Stimulated activated CD8-positive, alpha-beta memory T cell treated with anti-CD3 and anti-CD28 coated beads, Interleukin-4, amount 100 ng/mL, for 24 hours (primary cell): ENCODE data around the gene MVB12B.

Source experiments
- DNase-seq: peaks from one replicate; pipeline ENCODE4 v3.0.0-alpha.2; 2020; ENCODE audit warnings: low read depth

MVB12B gene

DNA sequence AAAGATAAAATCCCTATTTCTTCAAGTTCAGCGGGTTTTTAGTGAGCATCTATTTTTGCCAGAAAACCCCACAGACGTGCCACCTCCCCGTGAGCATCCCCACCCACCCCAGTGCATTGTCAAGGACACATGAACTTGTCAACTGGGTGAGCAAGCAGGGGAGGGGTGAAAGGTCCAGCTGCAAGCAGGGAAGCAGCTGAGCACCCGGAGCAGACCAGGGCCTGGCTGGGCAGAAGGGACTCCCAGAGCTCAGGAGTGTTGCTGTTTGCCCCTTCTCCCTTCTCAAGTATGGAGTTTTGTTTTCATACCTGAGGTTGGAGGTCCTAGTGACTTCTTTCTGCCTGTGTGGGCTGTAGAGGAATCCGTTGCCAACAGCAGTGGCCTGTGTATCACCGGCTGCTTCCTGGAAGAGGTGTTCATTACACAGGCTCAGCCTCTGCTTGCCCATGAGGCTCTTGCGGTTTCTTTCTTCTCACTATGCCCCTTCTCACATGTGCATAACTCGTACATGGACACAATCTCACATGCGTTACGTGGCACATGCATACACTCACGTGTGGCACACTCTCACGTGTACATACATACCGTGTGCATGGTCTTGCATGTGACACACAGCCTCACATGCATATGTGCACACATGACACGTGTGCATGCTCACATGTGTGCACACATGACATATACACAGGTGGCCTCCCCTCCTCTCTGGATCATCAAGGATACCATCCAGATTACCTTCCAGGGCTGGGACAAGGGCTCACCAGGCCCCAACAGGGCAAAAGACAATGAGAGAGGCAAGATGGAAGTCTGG lies 126.7 kb downstream of the MVB12B start:
- DNase-seq, result no peak

DNA sequence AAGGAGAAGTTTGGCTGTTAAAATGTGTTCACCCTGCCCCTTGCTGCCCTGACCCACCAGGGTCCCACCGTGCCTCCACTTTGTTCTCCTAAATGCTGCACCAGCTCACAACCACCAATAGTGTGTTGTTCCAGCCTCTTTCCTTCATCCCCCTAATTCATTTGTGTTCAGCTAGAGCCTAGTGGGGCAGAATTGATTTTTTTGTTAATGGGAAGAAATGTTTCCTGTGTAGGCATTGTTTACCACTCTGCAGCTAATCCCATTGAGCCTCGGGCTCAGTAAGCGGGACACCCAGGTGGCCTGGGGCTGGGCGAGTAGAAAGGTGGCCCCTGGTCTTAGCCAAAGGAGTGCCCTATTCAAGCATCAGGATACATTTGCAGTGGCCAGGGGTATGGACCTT lies 127.6 kb downstream of the MVB12B start:
- no peak for DNase-seq

GRCh38 chr9:126454795-126455194 lies 128.2 kb downstream of the MVB12B start:
- no peak for DNase-seq

- DNase-seq, result no peak
Measured at GRCh38 chr9:126456441-126457174, 130.0 kb downstream of the MVB12B start.

DNA sequence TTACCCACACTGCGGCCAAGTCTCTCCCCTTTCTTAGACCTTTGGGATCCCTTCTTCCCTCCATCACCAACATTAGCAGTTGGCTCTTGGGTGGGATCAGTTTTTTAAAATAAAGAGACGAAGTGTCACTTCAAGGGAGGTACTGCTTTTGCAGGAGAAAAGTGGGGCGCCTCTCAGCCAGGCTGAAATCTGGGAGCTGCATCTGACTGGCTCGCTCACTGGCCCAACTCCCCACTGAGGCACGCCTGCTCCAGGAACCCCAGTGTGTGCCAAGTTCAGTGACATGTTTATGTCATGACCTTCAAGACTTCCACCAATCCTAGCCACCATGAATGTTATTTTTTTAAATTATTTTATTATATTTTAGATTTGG lies 130.5 kb downstream of the MVB12B start:
- DNase-seq, result no peak

DNA sequence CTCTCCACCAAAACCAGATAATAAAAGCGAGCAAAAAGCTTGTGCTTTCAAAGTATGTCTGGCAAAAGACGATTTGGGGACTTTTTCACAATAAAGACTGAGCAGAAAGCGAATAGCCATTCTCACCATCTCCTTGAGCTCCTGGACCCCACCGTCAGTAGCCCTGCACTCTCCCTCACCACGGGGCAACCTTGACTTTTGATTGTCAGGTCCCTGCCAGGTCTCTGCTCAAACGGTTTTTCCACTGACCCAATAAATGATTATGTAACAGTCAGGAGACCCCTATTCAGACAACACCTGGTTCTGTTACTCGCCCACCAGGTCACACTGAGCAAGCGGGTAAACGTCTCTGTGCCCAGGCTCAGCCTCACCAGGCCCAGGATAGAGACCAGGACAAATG lies 131.3 kb downstream of the MVB12B start:
- no peak for DNase-seq

GRCh38 chr9:126459126-126459525 lies 132.5 kb downstream of the MVB12B start:
- no peak for DNase-seq

GRCh38 chr9:126459546-126459945 lies 132.9 kb downstream of the MVB12B start:
- DNase-seq, result no peak

DNA sequence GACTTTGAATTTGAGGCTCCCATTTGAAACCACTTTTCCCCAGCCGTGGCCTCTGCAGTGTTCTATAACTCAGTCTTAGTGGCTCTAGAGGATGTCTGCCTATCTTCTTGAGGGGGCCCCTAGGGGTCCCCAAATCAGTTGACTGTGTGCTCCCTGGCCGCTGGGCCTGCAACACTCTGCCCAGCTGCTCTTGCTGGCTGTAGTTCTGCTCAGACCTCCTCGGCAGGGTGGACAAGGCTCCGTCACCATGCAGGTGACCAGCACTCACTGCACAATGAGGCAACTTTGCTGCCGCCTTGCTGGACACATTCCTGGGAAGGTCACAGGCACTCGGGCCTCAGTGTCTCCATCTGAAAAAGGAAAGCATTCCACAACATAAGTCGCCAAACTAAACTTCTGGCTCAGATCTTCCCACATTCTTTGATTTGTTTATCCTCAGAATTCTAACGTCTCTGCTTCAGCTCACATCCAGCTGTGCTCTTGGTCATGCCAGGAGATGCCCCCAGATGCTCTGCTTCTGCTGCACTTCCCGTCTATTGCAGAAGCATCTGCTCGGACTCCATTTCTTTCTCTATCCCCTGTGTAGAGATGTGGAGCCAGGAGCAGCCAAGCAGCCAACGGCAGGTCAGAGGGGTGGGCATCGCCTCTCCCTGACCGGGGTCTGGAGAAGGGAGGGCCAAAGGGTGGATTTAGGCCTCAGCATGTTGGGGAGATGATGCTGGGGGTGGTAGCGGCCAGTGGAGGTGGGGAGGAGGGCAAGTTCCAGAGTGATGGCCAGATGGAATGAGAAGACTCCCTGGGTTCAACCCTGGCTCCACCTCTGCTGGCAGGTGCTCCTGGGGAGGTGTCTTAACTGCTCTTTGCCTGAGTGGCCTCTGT lies 133.6 kb downstream of the MVB12B start:
- DNase-seq, result no peak

DNA sequence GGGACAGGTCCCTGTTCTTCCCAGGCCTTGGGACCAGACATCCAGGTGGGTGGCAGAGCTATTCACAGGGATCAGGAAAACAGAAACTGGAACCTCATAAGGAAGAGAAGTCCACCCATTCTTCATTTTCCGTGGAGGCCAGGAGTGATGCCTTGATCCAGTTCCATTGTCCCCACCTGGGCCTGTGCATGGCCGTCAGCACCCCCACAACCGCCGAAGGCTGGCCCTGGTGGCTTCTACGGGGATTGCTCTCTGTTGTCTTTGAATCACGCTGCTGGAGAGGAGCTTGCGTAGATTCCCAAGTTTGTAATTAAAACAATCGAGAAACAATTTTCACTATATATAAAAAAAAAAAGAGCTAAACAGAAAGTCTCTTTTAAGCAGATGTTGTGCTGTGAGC lies 134.4 kb downstream of the MVB12B start:
- no peak for DNase-seq

DNA sequence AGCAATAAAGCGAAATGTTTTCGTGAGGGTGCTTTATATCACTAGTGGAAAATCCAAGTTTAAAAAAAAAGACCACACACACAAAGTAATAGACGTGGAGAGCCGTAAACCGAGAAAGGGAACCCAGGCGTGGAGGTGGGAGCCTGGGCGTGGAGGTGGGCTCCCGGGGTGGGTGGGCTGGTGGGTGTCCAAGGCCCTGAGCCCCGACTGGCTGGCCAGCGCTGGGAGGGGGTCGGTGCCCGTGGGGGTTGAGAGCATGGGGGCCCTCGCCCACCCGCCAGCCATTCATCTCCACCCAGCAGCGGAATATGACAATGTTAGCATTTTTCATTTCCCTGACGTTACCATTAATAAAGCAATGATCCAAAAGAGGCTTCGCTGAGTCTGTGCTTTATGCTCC lies 135.0 kb downstream of the MVB12B start:
- no peak for DNase-seq

- DNase-seq, result no peak
Measured at GRCh38 chr9:126462617-126463016, 136.0 kb downstream of the MVB12B start.

- DNase-seq, result no peak
Measured at GRCh38 chr9:126463426-126463825, 136.8 kb downstream of the MVB12B start.

- DNase-seq, result no peak
Measured at GRCh38 chr9:126464694-126465441, 138.2 kb downstream of the MVB12B start.

- DNase-seq, result no peak
Measured at GRCh38 chr9:126465977-126466376, 139.3 kb downstream of the MVB12B start.

DNA sequence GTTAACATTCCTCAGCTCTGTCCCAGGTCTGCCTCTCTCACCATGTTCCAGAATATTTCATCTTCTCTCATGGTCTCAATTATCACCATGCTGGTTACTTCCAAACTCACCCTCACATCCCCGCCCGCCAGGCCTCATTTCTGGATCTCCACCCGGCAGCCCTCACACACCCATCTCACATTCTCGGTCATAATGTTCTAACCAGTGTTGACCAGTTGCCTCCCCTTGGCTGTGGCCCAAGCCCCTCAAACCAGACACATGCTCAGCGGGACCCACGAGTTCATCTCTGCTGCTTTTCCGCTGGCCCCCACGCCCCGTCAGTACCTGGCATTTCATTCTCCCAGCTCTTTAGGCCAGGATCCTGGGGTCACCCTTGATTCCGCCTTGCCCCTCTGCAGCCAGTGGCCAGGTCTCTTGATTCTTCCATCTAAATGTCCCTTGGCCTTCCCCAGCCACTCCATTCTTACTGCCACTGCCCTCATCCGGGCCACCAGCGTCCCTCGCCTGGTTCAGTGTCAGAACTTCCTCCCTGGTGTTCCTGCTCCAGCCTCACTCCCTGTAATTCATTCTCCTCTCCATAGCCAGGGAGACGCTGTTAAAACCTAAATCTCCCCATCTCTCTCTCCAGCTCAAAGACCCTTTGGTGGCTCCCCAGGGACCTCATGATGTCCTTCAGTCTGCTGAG lies 141.7 kb downstream of the MVB12B start:
- no peak for DNase-seq

DNA sequence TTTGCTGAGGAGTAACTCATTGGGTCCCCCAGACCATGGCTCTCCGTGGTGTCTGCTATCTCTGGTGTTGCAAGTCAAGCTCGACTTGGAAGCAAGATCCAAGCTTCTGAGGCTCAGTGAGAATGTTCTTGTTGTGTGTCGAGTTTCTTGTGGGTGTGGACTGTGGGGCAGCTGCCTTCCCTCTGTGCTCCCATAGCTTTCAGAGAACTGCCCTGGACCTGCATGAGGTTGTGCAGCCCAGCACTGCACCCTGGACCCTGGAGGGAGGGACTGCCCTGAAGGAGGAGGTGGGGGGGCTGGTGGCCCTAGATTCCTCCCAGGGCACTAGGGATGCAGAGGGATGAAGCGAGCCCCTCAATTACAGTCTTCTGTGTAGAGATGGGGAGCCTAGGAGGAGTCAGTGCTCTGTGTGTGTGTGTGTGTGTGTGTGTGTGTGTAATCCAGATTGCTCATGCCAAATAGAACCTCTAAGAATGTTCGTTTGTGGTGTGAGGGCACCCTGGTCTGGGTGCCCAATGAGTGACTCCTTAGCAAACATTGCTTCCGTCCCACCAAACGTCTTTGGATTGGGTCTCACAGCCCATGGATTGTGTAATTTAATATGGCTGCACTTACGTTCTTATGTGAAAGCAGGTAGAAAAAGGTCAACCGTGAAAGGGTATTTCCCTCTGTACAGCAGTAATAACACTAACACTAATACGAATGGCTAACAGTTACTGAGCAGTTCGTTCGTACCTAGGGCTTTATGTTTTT lies 143.8 kb downstream of the MVB12B start:
- DNase-seq, result no peak

DNA sequence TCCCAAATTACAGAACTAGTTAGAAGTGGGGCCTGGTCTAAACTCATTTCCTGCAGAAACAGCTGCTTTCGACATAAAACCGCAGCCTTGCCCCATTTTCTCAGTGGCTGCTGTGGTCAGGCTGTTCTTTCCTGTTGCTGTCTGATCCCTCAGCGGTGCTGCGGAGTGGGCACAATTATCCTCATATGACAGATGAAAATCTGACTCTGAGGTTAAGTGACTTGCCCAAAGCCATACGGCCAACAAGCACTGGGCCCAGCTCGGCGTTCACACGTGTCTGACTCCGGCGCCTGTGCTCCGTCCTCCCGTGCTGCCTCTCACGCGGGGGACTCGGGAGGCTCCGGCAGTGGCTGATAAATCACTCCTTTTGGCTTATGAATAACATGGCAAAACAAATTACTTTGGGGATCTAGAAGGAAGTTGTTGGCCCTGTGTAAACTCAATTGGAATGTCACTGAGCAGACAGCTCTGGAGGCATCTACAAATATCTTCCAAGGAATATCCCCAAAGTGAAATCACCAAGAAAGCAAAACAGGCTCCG lies 144.5 kb downstream of the MVB12B start:
- DNase-seq, result peak; percentile 67

DNA sequence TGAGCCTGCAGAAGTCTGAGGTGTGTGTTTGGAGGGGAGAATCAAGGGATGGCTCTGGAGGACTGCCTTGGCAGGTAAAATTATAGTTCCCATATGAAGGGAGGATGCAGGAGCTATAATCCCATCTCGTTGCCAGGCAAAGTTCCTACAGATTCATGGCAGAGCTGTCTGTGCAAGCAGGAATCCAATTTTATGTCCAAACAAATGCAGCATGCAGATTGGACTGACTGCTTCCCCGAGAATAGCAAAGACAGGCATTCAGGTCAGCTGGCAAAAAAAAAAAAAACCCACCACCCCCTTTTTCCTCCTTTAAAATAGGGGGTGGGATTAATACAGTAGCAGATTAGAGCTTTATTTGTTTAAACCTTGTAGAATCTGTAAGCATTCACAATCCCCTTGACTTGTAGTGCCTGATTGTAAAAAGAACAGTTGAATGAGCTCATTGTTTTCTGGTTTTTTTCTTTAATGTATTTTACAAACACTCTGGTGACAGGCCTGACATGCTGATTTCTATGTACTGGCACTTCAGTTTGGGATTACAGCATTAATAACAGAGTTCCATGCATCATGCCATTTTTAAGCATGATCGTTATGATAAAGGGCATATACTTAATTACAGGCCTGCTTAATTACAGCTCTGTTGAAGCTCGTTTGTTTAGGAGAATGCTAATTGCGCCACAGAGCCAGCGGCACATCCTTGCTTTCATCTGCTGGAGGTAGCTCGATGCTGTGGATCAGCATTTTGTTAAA lies 145.7 kb downstream of the MVB12B start:
- DNase-seq, result no peak

- no peak for DNase-seq
Measured at GRCh38 chr9:126472948-126473298, 146.3 kb downstream of the MVB12B start.
